Activated CD8-positive, alpha-beta memory T cell treated with anti-CD3 and anti-CD28 coated beads for 24 hours (primary cell): ENCODE measurements around the gene ADCK1.
"Not testable (repeated sequence)": the region's sequence is repeated elsewhere in the genome, so short reads cannot be mapped to it uniquely, and the experiment has no call there.

Source experiments
- DNase-seq: peaks from one replicate; pipeline ENCODE4 v3.0.0-alpha.2; 2020

The ADCK1 gene

DNA sequence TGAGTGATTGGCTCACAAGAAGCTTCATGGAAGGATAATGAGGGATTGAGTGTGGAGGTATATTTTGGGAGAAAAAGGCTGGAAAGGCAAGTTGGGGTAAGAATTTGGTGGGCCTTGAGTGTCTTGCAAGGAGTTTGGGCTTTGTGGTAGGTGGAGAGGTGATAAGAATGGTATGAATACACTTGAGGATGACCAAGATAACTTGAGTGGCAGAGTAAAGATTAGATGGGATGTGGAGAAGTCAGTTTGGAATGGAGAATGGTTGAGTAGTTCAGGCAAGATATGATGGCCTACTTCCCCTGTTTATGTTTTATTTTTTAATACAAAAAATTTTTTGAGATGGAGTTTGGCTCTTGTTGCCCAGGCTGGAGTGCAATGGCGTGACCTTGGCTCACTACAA, 9.1 kb downstream of the ADCK1 start:
- no peak for DNase-seq

DNA sequence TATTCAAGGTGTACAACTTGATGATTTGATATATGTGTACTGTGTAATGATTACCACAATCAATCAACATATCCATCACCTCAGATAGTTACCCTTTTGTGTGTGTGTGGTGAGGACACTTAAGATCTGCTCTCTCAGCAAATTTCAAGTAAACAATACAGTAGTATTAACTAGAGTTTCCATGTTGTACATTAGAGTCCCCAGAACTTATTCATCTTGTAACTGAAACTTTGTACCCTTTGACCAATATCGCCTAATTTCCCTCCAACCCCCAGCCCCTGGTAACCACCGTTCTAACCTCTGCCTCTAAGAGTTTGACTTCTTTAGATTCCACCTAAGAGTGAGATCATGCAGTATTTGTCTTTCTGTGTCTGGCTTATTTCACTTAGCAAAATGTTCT, 12.1 kb downstream of the ADCK1 start:
- no peak for DNase-seq

DNA sequence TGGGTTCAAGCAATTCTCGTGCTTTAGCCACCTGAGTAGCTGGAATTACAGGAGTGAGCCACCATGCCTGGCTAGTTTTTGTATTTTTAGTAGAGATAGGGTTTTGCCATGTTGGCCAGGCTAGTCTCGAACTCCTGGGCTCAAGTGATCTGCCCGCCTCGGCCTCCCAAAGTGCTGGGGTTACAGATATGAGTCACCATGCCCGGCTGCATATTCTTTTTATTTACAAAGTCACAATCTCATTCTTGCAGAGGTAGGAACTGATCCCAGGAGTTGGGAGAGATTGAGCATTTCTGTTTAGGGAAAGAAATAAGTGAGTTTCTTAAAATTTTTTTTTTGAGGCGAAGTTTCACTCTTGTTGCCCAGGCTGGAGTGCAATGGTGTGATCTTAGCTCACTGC, 12.8 kb downstream of the ADCK1 start:
- DNase-seq, result not testable (repeated sequence)

DNA sequence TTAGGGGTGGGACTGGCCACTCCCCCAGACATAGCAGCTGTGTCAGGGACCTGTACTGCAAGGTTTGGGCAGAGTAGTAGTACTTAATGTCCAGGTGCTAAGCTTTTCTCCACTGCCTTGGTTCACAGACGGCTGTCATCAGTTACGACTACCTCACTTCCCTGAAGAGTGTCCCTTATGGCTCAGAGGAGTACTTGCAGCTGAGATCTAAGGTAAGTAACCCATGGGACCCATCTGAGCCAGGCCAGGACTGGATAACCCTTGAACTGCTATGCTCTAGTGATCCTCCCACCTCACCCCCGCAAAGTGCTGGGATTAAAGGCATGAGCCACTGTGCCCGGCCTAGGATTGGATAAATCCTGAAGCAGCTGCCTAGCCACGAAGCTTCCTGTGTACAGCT, 22.4 kb downstream of the ADCK1 start:
- DNase-seq, result no peak

DNA sequence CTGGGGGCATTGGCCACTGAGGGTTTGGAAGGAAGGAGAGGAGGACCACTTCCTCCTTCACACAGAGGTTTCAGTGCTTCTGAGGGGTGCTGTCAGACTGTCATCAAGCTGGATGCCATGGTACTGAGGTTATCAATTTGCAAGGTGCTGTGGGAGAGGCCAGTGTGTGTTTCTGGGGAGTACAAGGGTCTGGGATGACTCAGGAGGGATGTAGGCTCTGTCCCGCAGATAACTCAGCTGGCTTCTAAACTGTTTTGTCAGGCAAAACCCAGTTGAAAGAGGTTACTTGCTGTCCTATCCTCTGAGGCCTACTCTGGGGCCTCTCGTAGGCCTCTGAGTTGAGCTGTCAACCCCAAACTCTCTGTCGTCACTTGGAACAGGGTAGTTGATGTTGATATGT, 22.8 kb downstream of the ADCK1 start:
- no peak for DNase-seq

DNA sequence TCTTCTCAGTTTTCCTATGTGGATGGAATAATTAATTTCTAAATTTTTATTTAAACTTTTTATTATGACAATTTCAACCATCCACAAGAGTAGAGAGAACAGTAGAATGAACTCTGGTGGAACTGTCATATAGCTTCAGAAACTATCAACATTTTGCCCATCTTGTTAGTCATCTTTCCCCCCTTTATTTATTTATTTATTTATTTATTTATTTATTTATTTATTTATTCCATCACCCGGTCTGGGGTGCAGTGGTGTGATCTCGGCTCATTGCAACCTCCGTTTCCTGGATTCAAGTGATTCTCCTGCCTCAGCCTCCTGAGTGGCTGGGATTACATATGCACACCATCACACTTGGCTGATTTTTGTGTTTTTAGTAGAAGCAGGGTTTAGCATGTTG, 23.5 kb downstream of the ADCK1 start:
- no peak for DNase-seq

DNA sequence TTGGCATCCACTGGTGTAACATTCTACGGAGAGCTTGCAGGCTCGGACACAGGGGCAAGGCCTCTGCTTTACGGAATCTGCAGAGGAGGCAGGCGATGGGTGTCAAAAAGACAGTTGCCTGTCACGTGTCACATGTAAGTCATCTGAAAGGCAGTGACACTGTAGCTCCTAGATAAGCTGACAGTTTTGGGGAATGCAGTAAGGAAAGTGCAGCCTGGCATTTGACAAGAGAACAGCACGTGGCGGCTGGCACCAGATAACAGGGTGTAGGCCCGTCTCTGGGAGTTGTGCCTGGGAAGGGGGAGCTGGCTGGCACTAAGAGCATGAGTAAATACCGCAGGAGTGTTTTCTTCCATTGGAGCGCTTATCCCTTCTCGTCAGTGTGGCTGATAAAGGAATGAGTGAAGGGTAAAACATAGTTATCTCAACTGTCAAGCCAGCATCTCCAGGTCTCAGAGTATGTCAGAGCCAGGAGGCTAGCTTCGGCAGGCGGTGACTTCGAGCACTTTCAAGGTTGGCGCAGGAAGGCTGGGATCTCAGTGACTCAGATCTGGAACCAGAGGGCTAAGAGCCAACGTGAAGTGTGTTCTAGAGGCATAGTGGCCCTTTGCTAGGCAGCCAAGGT, 26.1 kb downstream of the ADCK1 start:
- no peak for DNase-seq

DNA sequence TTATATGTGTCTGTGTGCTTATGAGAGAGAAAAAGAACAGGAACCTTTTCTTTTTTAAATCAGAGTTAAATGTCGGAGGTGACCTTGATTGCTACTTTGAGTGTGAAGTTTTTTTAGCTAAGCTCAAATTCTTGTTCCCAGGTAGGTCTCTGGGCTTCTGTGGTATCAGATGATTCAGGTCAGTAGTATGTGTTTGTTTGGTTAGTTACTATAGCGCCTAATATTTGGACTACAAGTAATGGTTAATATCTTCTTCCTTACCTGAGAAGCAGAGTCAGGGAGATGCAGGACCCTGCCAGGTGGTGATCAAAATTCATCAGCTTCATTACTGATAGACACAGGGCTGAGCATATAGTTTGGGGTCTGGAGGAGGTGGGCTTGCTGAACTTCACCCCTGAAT, 30.8 kb downstream of the ADCK1 start:
- no peak for DNase-seq

DNA sequence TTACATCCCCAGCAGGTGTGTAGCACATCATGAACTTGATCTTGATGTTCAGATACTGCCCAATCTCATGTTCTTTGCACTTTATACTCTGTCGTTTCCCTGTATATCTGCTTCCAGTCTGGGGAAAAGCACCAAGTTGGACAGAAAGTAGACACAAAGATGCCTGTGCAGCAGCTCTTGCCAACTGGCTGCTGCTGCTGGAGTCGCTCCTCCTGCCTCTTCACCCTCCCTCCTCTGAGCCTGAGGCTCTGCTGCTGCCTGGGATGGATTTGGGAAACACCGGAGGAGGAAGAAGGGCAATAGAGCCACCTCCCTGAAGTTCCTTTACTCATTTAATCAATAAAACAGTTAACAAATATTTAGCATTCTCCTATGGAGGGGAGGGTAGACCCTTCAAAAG, 32.4 kb downstream of the ADCK1 start:
- no peak for DNase-seq

DNA sequence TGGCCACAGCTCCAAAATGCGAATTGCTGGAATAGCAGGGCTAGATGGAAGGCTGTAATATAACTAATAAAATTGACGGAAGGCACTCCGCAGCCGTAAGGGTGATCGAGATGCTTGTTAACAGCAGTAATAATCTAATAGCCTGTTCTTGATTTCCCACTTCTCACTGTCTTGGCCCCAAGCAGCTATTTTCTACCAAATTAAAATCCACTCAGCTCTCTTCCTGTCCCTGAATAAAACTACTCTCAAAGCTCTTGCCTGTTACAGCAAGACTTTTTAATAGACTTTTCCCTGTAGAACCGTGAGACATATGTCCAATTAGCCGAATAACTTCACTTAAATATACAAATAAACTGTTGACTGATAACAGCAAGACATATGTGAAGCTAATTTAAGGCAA, 38.0 kb downstream of the ADCK1 start:
- no peak for DNase-seq

DNA sequence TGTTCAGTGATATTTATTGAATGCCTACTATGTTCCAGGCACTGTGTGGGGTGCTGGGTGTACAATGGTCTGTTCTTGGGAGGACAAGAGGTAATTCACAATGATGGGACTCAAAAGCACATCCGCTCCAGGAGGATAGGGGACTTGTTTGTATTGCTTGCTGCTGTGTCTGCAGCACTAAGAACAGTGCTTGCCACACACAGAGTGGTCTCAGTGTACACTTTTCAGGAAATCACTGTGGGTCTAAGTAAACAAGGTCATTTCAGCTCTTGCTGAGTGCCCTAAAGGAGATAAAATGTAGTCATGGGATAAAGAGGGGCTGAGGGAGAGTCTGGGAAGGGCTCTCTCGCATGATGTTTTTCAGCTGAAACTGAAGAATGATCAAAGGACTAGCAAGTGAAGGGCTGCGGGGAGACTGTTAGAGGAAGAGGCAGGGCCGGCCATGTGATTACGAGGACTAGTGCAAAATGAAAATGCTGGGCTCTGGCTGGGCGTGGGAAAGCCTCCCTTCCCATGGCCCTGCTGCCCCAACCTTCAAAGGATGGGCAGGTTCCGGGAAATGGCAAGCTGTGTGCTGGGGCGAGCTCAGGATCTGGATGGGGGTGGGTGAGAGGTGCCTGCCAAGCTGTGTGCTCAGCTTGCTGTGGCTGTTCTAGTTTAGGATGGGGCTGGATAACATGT, 39.1 kb downstream of the ADCK1 start:
- DNase-seq, result no peak

DNA sequence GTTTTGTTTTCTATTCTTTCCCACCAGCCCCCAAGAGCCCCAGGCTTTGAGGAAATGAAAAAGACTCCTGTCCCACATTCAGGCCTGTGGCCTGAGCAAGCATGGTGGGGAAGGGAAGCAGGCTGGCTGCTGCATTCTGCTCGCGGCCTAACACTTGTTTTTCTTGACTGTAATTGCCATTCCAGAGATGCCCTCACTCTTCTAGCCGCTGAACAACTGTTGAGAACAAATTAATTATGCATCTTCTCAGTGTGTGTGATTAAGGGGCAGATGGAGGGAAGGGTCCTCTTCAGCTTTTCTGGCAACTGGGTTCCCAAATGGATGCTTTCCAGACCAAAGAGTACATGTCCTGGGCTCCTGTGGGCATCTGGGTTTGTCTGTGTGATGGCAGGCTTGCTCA, 43.3 kb downstream of the ADCK1 start:
- no peak for DNase-seq

DNA sequence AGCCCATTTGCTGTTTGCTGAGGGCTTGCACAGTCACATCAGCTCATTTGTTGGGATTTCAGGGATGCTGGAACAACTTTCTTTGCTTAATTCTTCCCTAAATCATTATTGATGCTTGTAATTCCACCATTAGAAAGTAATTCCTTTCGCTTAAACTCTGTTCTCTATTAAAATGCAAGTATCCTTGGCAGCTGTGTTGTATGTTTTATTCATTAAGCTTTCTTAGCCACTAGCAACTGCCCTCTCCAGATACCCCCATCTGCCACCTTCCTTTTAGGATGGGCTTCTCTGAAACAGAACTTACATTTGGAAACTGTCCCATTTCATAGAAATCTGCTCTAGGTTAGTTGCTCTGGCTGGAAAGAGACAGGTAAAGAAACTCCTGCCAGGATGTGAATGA, 43.7 kb downstream of the ADCK1 start:
- DNase-seq, result no peak

DNA sequence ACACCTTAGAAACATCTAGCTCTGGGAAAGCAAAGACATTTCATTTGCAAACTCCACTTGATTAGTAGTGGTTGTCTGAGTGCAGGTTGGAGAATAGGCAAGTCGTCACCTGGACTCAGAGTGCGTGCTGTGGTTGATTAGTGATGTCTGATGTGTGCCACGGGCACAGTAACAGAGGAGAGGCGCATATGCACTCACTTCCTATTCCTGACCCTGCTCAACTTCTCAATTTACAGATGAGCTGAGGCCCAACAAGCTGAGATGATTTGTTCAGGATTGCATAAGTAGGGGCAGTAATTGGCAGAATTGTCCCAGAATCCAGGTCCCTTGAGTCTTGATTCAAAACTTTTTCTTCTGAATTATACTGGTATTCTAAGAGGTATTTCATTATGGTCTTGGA, 44.9 kb downstream of the ADCK1 start:
- no peak for DNase-seq

DNA sequence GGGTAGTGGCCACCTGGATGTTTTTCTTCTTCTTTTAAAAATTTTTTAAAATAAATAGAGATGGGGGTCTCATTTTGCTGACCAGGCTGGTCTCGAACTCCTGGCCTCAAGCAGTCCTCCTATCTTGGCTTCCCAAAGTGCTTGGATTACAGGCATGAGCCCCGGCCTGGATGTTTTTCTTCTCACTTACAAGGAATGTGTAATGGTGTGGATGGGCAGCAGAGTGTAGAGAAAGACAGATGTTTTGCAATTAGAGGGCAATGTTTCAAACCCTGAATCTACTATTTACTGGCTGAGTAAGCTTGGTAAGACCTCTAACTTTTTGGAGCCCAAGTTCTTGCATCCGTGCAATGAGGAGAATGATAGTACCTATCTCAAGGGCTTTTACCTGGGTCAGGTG, 48.1 kb downstream of the ADCK1 start:
- DNase-seq, result no peak

DNA sequence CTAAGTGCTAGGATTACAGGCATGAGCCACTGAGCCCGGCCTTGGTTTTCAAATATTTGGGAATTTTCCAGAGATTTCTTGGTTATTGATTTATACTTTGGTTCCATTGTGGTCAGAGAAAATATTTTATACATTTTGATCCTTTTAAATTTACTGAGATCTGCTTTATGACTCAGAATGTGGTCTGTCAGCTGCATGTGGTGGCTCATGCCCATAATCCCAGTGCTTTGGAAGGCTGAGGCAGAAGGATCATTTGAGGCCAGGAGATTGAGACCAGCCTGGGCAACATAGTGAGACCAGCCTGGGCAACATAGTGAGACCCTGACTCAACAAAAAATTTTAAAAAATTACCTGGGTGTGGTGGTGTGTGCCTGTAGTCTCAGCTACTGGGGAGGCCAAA, 49.8 kb downstream of the ADCK1 start:
- DNase-seq, result no peak

DNA sequence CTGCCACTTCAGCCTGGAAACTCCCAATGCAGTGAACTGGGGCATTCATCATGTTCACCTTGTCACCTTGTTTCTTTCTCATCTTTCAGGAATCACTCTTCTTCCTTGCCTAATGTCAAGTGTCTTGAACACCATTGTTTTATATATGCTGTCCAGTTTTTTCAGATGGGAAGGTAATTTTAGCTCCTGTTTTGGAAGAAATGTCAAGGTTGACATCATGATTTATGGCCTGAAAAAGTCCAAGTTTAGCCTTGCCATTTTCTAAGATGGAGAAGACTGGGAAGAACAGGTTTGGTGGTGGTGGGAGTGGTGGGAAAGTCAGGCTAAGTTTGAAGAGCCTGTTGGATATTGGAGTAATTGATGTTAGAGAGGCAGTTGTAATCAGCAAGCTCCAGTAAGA, 54.0 kb downstream of the ADCK1 start:
- no peak for DNase-seq

DNA sequence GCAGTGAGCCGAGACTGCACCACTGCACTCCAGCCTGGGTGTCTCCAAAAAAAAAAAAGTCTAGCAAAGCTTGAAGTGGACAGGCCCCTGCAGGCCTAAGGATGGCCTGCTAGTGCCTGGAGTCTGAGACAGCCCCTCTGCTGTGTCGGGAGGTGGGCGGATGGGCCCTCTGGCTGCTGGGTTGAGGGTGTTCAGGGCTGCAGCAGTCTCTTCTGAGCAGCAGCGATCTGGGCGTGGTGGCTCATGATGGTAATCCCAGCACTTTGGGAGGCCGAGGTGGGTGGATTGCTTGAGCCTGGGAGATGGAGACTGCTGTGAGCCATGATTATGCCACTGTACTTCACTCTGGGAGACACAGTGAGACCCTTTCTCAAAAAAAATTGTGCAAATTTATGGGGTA, 57.0 kb downstream of the ADCK1 start:
- no peak for DNase-seq

DNA sequence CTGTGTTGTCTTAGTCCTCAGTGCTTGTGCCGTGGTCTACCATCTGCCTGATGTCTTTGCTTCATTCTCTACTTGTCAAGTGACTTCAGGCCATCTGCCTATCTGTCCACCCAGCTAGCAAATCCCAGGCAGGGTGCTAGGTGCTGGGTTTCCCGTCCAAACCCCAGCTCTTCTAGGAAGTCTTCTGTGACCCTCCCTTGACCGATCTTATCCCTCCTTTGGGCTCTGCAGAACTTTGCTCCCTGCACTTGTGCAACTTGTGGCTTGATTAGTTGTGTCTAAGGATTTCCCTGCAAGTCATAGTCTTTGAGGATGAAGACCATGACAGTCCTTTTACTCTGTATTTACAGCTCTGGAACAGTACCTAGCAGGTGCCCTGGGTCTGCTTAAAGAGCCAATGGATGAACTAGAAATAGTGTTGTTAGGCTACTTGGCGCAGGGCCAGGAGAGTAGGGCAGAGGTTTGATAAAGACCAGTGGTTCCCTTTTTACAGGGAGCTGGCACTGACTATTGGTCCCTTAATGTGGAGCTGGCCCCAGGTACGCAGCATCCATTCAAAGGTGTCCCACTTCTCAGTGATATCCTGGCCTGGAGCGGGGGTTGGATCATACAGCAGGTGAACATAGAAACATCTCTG, 60.1 kb downstream of the ADCK1 start:
- no peak for DNase-seq

DNA sequence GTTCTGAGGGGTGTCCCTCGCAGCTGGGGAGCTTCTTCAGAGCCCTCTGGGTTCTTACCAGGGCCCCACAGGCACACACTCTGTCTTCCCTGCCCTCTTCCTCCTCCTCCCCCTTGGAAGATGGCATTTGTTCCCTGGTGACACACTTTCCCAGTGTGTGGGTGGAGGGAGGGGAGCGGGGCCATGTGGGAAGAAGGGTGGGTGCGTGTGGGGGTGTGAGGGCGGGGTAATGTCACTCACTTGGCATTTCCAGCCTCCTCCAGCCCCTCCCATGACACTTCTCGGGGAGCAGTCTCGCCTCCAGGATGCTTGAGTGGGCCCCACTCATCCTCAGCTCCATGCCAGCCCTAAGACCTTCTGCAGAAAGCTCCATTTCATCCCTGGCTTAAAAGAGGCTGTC, 61.3 kb downstream of the ADCK1 start:
- DNase-seq, result no peak

DNA sequence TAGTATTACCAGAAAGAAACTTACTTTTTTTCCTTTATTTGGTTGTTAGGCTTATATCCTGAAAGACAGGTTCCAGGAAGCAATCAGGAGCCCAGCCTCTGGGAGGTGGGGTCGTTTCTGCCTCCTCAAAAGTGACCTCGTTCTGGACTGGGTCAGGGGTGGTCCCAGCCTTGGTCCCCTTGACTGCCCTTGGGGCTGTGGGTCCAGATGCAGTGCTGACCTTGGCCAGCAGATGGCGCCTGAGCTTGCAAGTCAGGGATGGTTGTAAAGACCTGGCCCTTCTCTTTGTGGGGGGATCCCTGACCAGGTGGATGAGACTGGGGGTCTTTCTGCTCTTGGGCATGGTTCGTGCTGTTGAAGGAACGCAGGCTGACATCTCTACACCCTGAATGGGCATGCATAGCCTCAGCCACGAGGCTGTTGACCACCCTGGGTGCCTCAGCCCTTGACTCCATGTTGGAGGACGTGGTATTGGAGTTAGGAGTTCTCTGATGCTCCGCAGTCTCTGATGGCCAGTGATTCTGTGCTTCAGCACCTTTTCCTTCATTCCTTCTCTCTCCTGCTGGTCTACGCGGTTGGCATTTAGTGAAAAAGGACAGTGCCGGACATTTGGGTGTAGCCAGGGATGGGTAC, 62.4 kb downstream of the ADCK1 start:
- DNase-seq, result peak; percentile 92

DNA sequence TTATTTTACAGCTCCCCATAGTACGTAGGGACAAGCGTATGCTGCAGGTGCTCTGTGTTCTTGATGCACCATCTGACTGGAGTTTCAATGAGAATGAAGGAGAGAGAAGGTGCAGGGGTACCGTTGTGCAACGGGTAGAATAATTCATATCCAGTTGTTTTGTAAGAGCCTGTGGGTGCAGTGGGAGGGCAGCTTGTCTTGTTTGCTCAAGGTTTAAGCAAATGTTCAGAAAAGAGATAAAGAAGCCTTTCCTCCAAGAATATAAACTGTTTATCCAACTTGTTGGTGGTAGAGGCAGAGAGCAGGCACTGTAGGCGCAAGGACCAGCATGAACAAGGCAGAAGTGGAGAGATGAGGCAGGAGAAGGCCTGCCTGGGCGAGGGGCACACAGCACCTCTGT, 64.2 kb downstream of the ADCK1 start:
- no peak for DNase-seq

DNA sequence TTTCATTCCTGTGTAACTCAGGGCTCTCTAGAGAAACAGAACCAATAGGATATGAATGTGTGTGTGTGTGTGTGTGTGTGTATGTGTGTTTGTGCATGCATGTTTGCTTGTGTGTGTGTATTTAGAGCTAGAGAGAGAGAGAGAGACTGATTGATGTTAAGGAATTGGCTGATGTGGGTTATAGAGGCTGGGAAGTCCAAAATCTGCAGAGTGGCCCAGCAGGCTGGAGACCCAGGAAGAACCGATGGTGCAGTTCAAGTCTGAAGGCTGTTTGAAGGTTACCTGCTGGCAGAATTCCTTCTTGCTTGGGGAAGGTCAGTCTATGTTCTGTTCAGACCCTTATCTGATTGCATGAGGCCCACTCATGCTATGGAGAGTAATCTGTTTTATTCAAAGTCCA, 64.7 kb downstream of the ADCK1 start:
- no peak for DNase-seq

DNA sequence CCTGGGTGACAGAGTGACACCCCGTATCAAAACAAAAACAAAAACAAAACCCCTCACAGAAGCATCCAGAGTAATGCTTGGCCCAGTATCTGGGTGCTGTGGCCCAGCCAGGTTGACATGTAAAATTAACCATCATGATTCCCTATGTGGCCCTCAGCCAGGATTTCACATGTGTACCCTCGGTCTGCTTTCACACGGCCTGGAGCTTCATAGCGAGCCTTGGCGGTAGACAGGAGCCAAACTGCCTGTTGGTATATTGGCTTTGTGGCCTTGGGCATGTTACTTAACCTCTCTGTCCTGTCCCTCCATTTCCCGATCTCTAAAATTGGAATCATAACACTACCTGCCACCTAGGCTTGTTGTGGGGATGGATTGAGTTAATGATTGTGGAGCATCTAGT, 65.5 kb downstream of the ADCK1 start:
- DNase-seq, result no peak
